Fibroblast of lung (primary cell): ENCODE measurements around the gene ZSWIM4. TPM values are rescaled to one million over a fixed set of nuclear protein-coding genes. Genes with fewer than 3 reads are reported as not detected.

Source experiments
- DNase-seq, 2 donors: peaks; one replicate each; pipeline versions ENCODE4 v3.0.0 to v3.0.0-alpha.2; 2010; ENCODE audit warnings: low read depth in 2 of 2
- H2AFZ ChIP-seq: 2 replicates; pipeline ENCODE4 v1.5.1; 2012; ENCODE audit warnings: low read length, control low read depth, inconsistent platforms
- H3K27ac ChIP-seq: 2 replicates; pipeline ENCODE4 v1.5.1; 2011; ENCODE audit warnings: low read length, control low read depth; ENCODE audit not compliant: insufficient read depth
- H3K27me3 ChIP-seq: 2 replicates; pipeline ENCODE4 v1.5.1; 2011; ENCODE audit warnings: mild to moderate bottlenecking, low read length; ENCODE audit not compliant: control insufficient read depth, insufficient read depth
- H3K36me3 ChIP-seq: 2 replicates; pipeline ENCODE4 v1.5.1; 2011; ENCODE audit warnings: low read length; ENCODE audit not compliant: control insufficient read depth, insufficient read depth
- H3K4me1 ChIP-seq: 2 replicates; pipeline ENCODE4 v1.5.1; 2011; ENCODE audit warnings: low read length; ENCODE audit not compliant: control insufficient read depth, insufficient read depth; ENCODE audit errors: extremely low read depth
- H3K4me2 ChIP-seq: 2 replicates; pipeline ENCODE4 v1.5.1; 2011; ENCODE audit warnings: low read length, control low read depth; ENCODE audit not compliant: insufficient read depth; ENCODE audit errors: extremely low read depth
- H3K4me3 ChIP-seq, 4 experiments: fragments of 200-600 bp in 1 of 4; sonication (generic) in 1 of 4; replicated peaks in 1 of 4; 2 replicates each; pipeline ENCODE4 v1.5.1; 2011 to 2016; ENCODE audit warnings: low read length in 4 of 4, low read depth in 3 of 4, mild to moderate bottlenecking in 3 of 4, control low read depth in 2 of 4, inconsistent platforms in 1 of 4, mixed read lengths in 1 of 4; ENCODE audit not compliant: insufficient read depth in 1 of 4; ENCODE audit errors: control extremely low read depth in 1 of 4
- H3K79me2 ChIP-seq: 2 replicates; pipeline ENCODE4 v1.5.1; 2012; ENCODE audit warnings: mild to moderate bottlenecking, low read length, inconsistent platforms; ENCODE audit not compliant: control insufficient read depth, insufficient read depth
- H3K9ac ChIP-seq: 2 replicates; pipeline ENCODE4 v1.5.1; 2011; ENCODE audit warnings: mild to moderate bottlenecking, low read length, control low read depth; ENCODE audit not compliant: insufficient read depth
- H3K9me3 ChIP-seq: 2 replicates; pipeline ENCODE4 v1.5.1; 2012; ENCODE audit warnings: low read depth, low read length; ENCODE audit not compliant: control insufficient read depth, insufficient read depth
- H4K20me1 ChIP-seq: 2 replicates; pipeline ENCODE4 v1.5.1; 2011; ENCODE audit warnings: low read length; ENCODE audit not compliant: control insufficient read depth, insufficient read depth; ENCODE audit errors: extremely low read depth
- EZH2 ChIP-seq: IDR thresholded peaks from 2 replicates; pipeline ENCODE4 v1.5.1; 2012; ENCODE audit warnings: low read length, control low read depth, mild to moderate bottlenecking; ENCODE audit errors: missing control alignments
- polyA plus RNA-seq, 2 donors: library from polyadenylated mRNA; depleted of rRNA in 1 of 2; stranded (reverse) in 1 of 2; unstranded in 1 of 2; fragments of >200 nt; gene quantifications; 2 replicates each; pipeline ENCODE4 v1.2.1, GENCODE V29; 2011 to 2012; ENCODE audit warnings: missing spikeins in 1 of 2
- total RNA-seq: library from RNA; depleted of rRNA; stranded (reverse); fragments of >200 nt; gene quantifications from 2 replicates; pipeline ENCODE4 v1.2.1, GENCODE V29; 2014
- TF ChIP-seq, protein P1 (sequence below), 2 donors: IDR thresholded peaks in 1 of 2; conservative IDR thresholded peaks in 1 of 2; 1 replicate in 1 of 2; 2 replicates in 1 of 2; pipeline ENCODE4 v1.5.1; 2011 to 2012; ENCODE audit warnings: low read length in 2 of 2, control low read depth in 1 of 2, inconsistent platforms in 1 of 2, low read depth in 1 of 2, mild to moderate bottlenecking in 1 of 2

Gene ZSWIM4
- total and polyA plus RNA-seq, 2 donors (not counting 1 experiment from before 2014, with no cell fraction given): 1.6 to 5.6 TPM

DNA sequence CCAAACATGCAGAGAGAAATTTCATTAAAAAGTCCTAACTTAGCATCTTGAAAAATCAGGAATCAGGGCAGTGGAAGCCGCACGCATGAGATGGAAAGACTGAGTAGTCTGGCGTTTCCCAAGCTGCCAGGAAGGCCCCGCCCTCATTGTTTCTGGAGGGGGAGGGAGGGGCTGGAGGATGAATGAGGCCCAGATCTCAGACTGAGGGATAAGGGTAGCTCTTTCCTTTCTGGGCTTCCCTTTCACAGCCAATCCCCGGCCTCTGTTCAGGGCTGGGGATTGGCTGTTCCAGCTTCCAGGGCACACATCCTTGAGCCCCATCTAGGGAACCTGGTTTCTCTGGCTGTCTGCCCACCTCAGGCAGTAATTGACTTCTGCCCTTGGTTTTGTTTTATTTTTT, 13.7 kb upstream of the ZSWIM4 start:
- no peak for TF ChIP-seq EZH2
- TF ChIP-seq, protein P1, sequence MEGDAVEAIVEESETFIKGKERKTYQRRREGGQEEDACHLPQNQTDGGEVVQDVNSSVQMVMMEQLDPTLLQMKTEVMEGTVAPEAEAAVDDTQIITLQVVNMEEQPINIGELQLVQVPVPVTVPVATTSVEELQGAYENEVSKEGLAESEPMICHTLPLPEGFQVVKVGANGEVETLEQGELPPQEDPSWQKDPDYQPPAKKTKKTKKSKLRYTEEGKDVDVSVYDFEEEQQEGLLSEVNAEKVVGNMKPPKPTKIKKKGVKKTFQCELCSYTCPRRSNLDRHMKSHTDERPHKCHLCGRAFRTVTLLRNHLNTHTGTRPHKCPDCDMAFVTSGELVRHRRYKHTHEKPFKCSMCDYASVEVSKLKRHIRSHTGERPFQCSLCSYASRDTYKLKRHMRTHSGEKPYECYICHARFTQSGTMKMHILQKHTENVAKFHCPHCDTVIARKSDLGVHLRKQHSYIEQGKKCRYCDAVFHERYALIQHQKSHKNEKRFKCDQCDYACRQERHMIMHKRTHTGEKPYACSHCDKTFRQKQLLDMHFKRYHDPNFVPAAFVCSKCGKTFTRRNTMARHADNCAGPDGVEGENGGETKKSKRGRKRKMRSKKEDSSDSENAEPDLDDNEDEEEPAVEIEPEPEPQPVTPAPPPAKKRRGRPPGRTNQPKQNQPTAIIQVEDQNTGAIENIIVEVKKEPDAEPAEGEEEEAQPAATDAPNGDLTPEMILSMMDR (conservative IDR thresholded peaks at IDR 0.05 in 1 of 2, IDR thresholded peaks at IDR 0.05 in 1 of 2; ENCODE audit: low read depth in 1 of 2, low read length in 2 of 2): no peak
- Histone ChIP-seq H3K4me1 (peaks cover 10% of the 10 kb centered on the region), H3K4me2 (peak overlapping the region; percentile 44), H3K79me2 (peaks cover 5% of the 10 kb centered on the region), H3K36me3 (peaks cover 16% of the 10 kb centered on the region), H3K27me3 (no peaks in the 10 kb centered on the region), H3K4me3 (no peak overlapping the region), H3K9me3 (no peaks in the 10 kb centered on the region), H3K9ac (no peak overlapping the region), H3K27ac (peak overlapping the region; percentile 50), H4K20me1 (no peaks in the 10 kb centered on the region), H2AFZ (no peak overlapping the region)
- DNase-seq: peak; percentile 75 to 95

DNA sequence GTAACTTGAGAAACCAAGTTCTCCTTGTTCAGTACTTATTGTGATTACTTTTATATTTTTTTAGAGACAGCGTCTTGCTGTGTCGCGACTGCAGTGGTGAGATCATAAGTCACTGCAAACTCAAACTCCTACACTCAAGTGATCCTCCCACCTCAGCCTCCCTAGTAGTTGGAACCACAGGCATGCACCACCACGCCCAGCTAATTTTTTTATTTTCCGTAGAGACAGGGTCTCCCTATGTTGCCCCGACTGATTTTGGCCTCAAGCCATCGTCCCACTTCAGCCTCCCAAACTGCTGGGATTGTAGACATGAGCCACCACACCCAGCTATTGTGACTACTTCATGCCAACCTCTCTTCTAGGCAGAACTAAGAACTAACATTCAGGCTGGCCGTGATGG, 12.7 kb upstream of the ZSWIM4 start:
- Histone ChIP-seq H3K79me2 (no peaks in the 10 kb centered on the region), H3K4me3 (no peak overlapping the region), H4K20me1 (no peaks in the 10 kb centered on the region), H2AFZ (no peak overlapping the region), H3K9me3 (no peaks in the 10 kb centered on the region), H3K9ac (no peak overlapping the region), H3K27me3 (no peaks in the 10 kb centered on the region), H3K36me3 (peaks cover 14% of the 10 kb centered on the region), H3K4me2 (no peak overlapping the region), H3K4me1 (peaks cover 16% of the 10 kb centered on the region), H3K27ac (no peak overlapping the region)
- TF ChIP-seq EZH2: no peak
- TF ChIP-seq, protein P1 (conservative IDR thresholded peaks at IDR 0.05 in 1 of 2, IDR thresholded peaks at IDR 0.05 in 1 of 2; ENCODE audit: low read depth in 1 of 2, low read length in 2 of 2): no peak
- peak in 1 of 2 donors; percentile 67 for DNase-seq

DNA sequence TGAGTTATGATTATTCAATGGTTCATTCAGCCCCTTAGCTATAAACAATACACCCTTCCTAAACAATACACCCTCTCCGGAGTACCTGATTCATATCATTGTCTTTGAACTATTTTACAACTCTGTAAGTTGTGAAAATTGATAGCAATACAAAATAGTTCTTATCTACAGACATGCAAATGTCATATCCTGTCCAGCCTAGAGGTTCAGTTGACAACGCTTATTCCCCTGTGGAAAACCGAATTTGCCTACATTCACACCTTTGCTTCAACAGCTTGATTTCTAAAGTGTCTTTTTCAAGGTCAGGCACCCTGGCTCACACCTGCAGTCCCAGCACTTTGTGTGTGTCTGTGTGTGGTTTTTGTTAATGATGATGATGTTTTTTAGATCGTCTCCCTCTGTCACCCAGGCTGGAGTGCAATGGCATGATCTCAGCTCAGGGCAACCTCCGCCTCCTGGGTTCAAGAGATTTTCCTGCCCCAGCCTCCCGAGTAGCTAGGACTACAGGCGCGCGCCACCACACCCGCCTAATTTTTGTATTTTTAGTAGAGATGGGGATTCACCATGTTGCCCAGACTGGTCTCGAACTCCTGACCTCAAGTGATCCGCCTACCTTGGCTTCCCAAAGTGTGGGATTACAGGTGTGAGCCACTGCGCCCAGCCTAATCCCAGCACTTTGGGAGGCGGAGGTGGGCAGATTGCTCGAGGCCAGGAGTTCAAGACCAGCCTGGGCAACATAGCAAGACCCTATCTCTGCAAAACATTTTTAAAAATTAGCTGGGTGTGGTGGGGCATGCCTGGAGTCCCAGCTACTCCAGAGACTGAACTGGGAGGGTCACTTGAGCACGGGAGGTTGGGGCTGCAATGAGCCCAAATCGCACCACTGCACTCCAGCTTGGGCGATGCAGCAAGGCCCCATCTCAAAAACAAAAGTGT, 11.4 kb upstream of the ZSWIM4 start:
- H2AFZ ChIP-seq: no peak overlapping the region
- TF ChIP-seq, protein P1 (conservative IDR thresholded peaks at IDR 0.05 in 1 of 2, IDR thresholded peaks at IDR 0.05 in 1 of 2; ENCODE audit: low read depth in 1 of 2, low read length in 2 of 2): no peak
- TF ChIP-seq EZH2: no peak
- H4K20me1 ChIP-seq: no peaks in the 10 kb centered on the region
- peaks cover 3% of the 10 kb centered on the region for H3K36me3 ChIP-seq
- DNase-seq: no peak
- H3K9ac ChIP-seq: no peak overlapping the region
- no peaks in the 10 kb centered on the region for H3K27me3 ChIP-seq
- peaks cover 22% of the 10 kb centered on the region for H3K4me1 ChIP-seq
- no peaks in the 10 kb centered on the region for H3K9me3 ChIP-seq
- H3K27ac ChIP-seq: no peak overlapping the region
- no peak overlapping the region for H3K4me2 ChIP-seq
- no peaks in the 10 kb centered on the region for H3K79me2 ChIP-seq
- H3K4me3 ChIP-seq: no peak overlapping the region
